Mesendoderm (in vitro differentiated cells): ENCODE results near the gene HS2ST1.

ENCODE experiments used
- DNase-seq: peaks from one replicate; pipeline ENCODE4 v3.0.0; 2013
- H2AK5ac ChIP-seq: 2 replicates; pipeline ENCODE4 v1.6.1; 2013; ENCODE audit warnings: low read length, inconsistent platforms
- H2BK120ac ChIP-seq: 2 replicates; pipeline ENCODE4 v1.6.1; 2013; ENCODE audit warnings: low read depth, mild to moderate bottlenecking, low read length, moderate library complexity, mixed read lengths
- H2BK15ac ChIP-seq: replicated peaks from 2 replicates; pipeline ENCODE4 v1.6.1; 2013; ENCODE audit warnings: low read depth, mild to moderate bottlenecking, moderate library complexity
- H2BK5ac ChIP-seq: 2 replicates; pipeline ENCODE4 v1.6.1; 2013; ENCODE audit warnings: low read length, inconsistent platforms
- H3K18ac ChIP-seq: 2 replicates; pipeline ENCODE4 v1.6.1; 2013; ENCODE audit warnings: mild to moderate bottlenecking, low read length, mixed read lengths
- H3K23ac ChIP-seq: one replicate; pipeline ENCODE4 v1.6.1; 2013; ENCODE audit warnings: low read length
- H3K27ac ChIP-seq: 2 replicates; pipeline ENCODE4 v1.5.1; 2013; ENCODE audit warnings: low read depth, mild to moderate bottlenecking, inconsistent platforms, low read length, moderate library complexity
- H3K27me3 ChIP-seq: 2 replicates; pipeline ENCODE4 v1.6.1; 2013; ENCODE audit warnings: low read length, control low read depth, mild to moderate bottlenecking, inconsistent platforms; ENCODE audit not compliant: insufficient read depth, poor library complexity
- H3K36me3 ChIP-seq: 2 replicates; pipeline ENCODE4 v1.6.1; 2013; ENCODE audit warnings: low read length, inconsistent platforms; ENCODE audit not compliant: control insufficient read depth, insufficient read depth
- H3K4ac ChIP-seq: one replicate; pipeline ENCODE4 v1.6.1; 2013; ENCODE audit warnings: low read depth, mild to moderate bottlenecking, low read length, moderate library complexity
- H3K4me1 ChIP-seq: 2 replicates; pipeline ENCODE4 v1.6.1; 2013; ENCODE audit warnings: low read depth, low read length, inconsistent platforms; ENCODE audit not compliant: control insufficient read depth
- H3K4me2 ChIP-seq: 2 replicates; pipeline ENCODE4 v1.6.1; 2013; ENCODE audit warnings: low read length
- H3K4me3 ChIP-seq: 2 replicates; pipeline ENCODE4 v1.5.1; 2013; ENCODE audit warnings: mild to moderate bottlenecking, low read length
- H3K56ac ChIP-seq: one replicate; pipeline ENCODE4 v1.6.1; 2013; ENCODE audit warnings: low read length
- H3K79me1 ChIP-seq: 2 replicates; pipeline ENCODE4 v1.6.1; 2013; ENCODE audit warnings: low read length, inconsistent platforms
- H3K79me2 ChIP-seq: 2 replicates; pipeline ENCODE4 v1.6.1; 2013; ENCODE audit warnings: mild to moderate bottlenecking, low read length; ENCODE audit not compliant: control insufficient read depth, insufficient read depth
- H3K9ac ChIP-seq: 2 replicates; pipeline ENCODE4 v1.6.1; 2013; ENCODE audit warnings: low read length, inconsistent platforms
- H4K5ac ChIP-seq: one replicate; pipeline ENCODE4 v1.6.1; 2013; ENCODE audit warnings: low read length
- H4K8ac ChIP-seq: one replicate; pipeline ENCODE4 v1.6.1; 2013; ENCODE audit warnings: low read depth, mild to moderate bottlenecking, control low read depth, low read length, moderate library complexity
- WGBS: extraction: QIAGEN DNeasy Blood & Tissue Kit; methylation state at CpG from one replicate; pipeline ENCODE4 v1.1.7; 2013; ENCODE audit warnings: low lambda C conversion rate, missing lambda C conversion rate; ENCODE audit not compliant: insufficient coverage; ENCODE audit errors: extremely low coverage; 5-methylcytosine and 5-hydroxymethylcytosine counted together

HS2ST1 gene

GRCh38 chr1:87044424-87044823 is 130.0 kb downstream of the HS2ST1 start:
- Histone ChIP-seq H3K36me3 (no peaks in the 10 kb centered on the region), H4K5ac (no peak overlapping the region), H3K27me3 (no peaks in the 10 kb centered on the region), H3K27ac (no peak overlapping the region), H3K4me1 (no peaks in the 10 kb centered on the region), H2AK5ac (no peak overlapping the region), H2BK120ac (no peak overlapping the region), H3K4me3 (no peak overlapping the region), H3K79me1 (no peaks in the 10 kb centered on the region), H3K9ac (no peak overlapping the region), H3K56ac (no peak overlapping the region), H3K4ac (no peak overlapping the region), H3K4me2 (no peak overlapping the region), H4K8ac (no peak overlapping the region), H3K23ac (no peak overlapping the region), H3K79me2 (no peaks in the 10 kb centered on the region), H3K18ac (no peak overlapping the region), H2BK15ac (no peak overlapping the region), H2BK5ac (no peak overlapping the region)
- no peak for DNase-seq

GRCh38 chr1:87044840-87045239 is 130.4 kb downstream of the HS2ST1 start:
- H3K18ac ChIP-seq: no peak overlapping the region
- DNase-seq: no peak
- H3K79me1 ChIP-seq: no peaks in the 10 kb centered on the region
- no peak overlapping the region for H3K23ac ChIP-seq
- no peak overlapping the region for H3K4me2 ChIP-seq
- no peak overlapping the region for H3K27ac ChIP-seq
- no peak overlapping the region for H2AK5ac ChIP-seq
- no peak overlapping the region for H2BK15ac ChIP-seq
- no peaks in the 10 kb centered on the region for H3K79me2 ChIP-seq
- H3K4ac ChIP-seq: no peak overlapping the region
- no peaks in the 10 kb centered on the region for H3K4me1 ChIP-seq
- H3K9ac ChIP-seq: no peak overlapping the region
- H2BK5ac ChIP-seq: no peak overlapping the region
- no CpG with 5 or more reads among the region's 5 CpGs for WGBS
- H3K27me3 ChIP-seq: no peaks in the 10 kb centered on the region
- no peak overlapping the region for H2BK120ac ChIP-seq
- no peak overlapping the region for H4K8ac ChIP-seq
- H3K36me3 ChIP-seq: no peaks in the 10 kb centered on the region
- H3K56ac ChIP-seq: no peak overlapping the region
- H4K5ac ChIP-seq: no peak overlapping the region
- no peak overlapping the region for H3K4me3 ChIP-seq

GRCh38 chr1:87045761-87046304 is 131.4 kb downstream of the HS2ST1 start:
- Histone ChIP-seq H3K4ac (no peak overlapping the region), H3K36me3 (no peaks in the 10 kb centered on the region), H3K56ac (no peak overlapping the region), H2BK15ac (no peak overlapping the region), H3K9ac (no peak overlapping the region), H2BK5ac (no peak overlapping the region), H2BK120ac (no peak overlapping the region), H3K79me1 (no peaks in the 10 kb centered on the region), H3K18ac (no peak overlapping the region), H3K27me3 (no peaks in the 10 kb centered on the region), H3K4me2 (no peak overlapping the region), H3K4me3 (no peak overlapping the region), H3K23ac (no peak overlapping the region), H4K8ac (no peak overlapping the region), H4K5ac (no peak overlapping the region), H3K79me2 (no peaks in the 10 kb centered on the region), H3K4me1 (no peaks in the 10 kb centered on the region), H3K27ac (no peak overlapping the region), H2AK5ac (no peak overlapping the region)
- WGBS: no CpG with 5 or more reads among the region's 5 CpGs
- no peak for DNase-seq

- Histone ChIP-seq H4K8ac (no peak overlapping the region), H4K5ac (no peak overlapping the region), H3K36me3 (no peaks in the 10 kb centered on the region), H2BK120ac (no peak overlapping the region), H3K4me1 (no peaks in the 10 kb centered on the region), H3K4me2 (no peak overlapping the region), H3K56ac (no peak overlapping the region), H3K79me1 (no peaks in the 10 kb centered on the region), H3K79me2 (no peaks in the 10 kb centered on the region), H3K9ac (no peak overlapping the region), H3K4me3 (no peak overlapping the region), H3K27ac (no peak overlapping the region), H2BK15ac (no peak overlapping the region), H3K23ac (no peak overlapping the region), H3K4ac (no peak overlapping the region), H3K18ac (no peak overlapping the region), H2AK5ac (no peak overlapping the region), H2BK5ac (no peak overlapping the region), H3K27me3 (no peaks in the 10 kb centered on the region)
- no CpG with 5 or more reads among the region's 4 CpGs for WGBS
- DNase-seq: no peak
Measured at GRCh38 chr1:87046951-87047350, 132.5 kb downstream of the HS2ST1 start.

GRCh38 chr1:87048237-87048636 is 133.8 kb downstream of the HS2ST1 start:
- no peak overlapping the region for H4K8ac ChIP-seq
- no peak for DNase-seq
- no peaks in the 10 kb centered on the region for H3K4me1 ChIP-seq

GRCh38 chr1:87051965-87052364 is 137.5 kb downstream of the HS2ST1 start:
- Histone ChIP-seq H3K27me3 (no peaks in the 10 kb centered on the region), H3K18ac (no peak overlapping the region), H3K4me3 (no peak overlapping the region), H2BK15ac (no peak overlapping the region), H2AK5ac (no peak overlapping the region), H2BK5ac (no peak overlapping the region), H2BK120ac (no peak overlapping the region), H3K56ac (no peak overlapping the region), H4K8ac (no peak overlapping the region), H3K79me2 (no peaks in the 10 kb centered on the region), H4K5ac (no peak overlapping the region), H3K23ac (no peak overlapping the region), H3K4me1 (no peaks in the 10 kb centered on the region), H3K36me3 (no peaks in the 10 kb centered on the region), H3K4me2 (no peak overlapping the region), H3K4ac (no peak overlapping the region), H3K27ac (no peak overlapping the region), H3K79me1 (peaks cover 8% of the 10 kb centered on the region), H3K9ac (no peak overlapping the region)
- no CpG with 5 or more reads among the region's 5 CpGs for WGBS
- no peak for DNase-seq

More at GRCh38 chr1:87048237-87048636, 133.8 kb downstream of the HS2ST1 start:
- no peak overlapping the region for H4K5ac ChIP-seq
- H3K18ac ChIP-seq: no peak overlapping the region
- no peak overlapping the region for H3K9ac ChIP-seq
- no peak overlapping the region for H3K4me2 ChIP-seq
- WGBS: no CpG with 5 or more reads among the region's 3 CpGs
- no peaks in the 10 kb centered on the region for H3K36me3 ChIP-seq
- H2BK5ac ChIP-seq: no peak overlapping the region
- no peak overlapping the region for H2AK5ac ChIP-seq
- H3K56ac ChIP-seq: no peak overlapping the region
- H3K4ac ChIP-seq: no peak overlapping the region
- no peak overlapping the region for H3K27ac ChIP-seq
- H3K27me3 ChIP-seq: no peaks in the 10 kb centered on the region
- H2BK120ac ChIP-seq: no peak overlapping the region
- H3K4me3 ChIP-seq: no peak overlapping the region
- no peak overlapping the region for H3K23ac ChIP-seq
- no peaks in the 10 kb centered on the region for H3K79me1 ChIP-seq
- no peak overlapping the region for H2BK15ac ChIP-seq
- no peaks in the 10 kb centered on the region for H3K79me2 ChIP-seq
